NB4 (cell line): ENCODE results near the gene TSPAN11.

Source experiments
- DNase-seq: peaks from one replicate; pipeline ENCODE4 v3.0.0; 2010; ENCODE audit warnings: low read depth
- H3K4me3 ChIP-seq: one replicate; pipeline ENCODE4 v1.5.1; 2011; ENCODE audit warnings: mild to moderate bottlenecking, low read depth, low read length, moderate library complexity
- MYC ChIP-seq: IDR thresholded peaks from 2 replicates; pipeline ENCODE4 v1.6.1; 2011; ENCODE audit warnings: low read depth, low read length
- POLR2A ChIP-seq: IDR thresholded peaks from 2 replicates; pipeline ENCODE4 v1.6.1; 2011; ENCODE audit warnings: mild to moderate bottlenecking; ENCODE audit not compliant: insufficient read length; ENCODE audit errors: extremely low read depth
- TF ChIP-seq, protein P1 (sequence below): IDR thresholded peaks from one replicate; pipeline ENCODE4 v1.5.1; 2012; ENCODE audit warnings: low read depth, low read length
- TF ChIP-seq, protein P2 (sequence below): IDR thresholded peaks from 2 replicates; pipeline ENCODE4 v1.6.1; 2011; ENCODE audit warnings: low read depth, low read length

The TSPAN11 gene

DNA sequence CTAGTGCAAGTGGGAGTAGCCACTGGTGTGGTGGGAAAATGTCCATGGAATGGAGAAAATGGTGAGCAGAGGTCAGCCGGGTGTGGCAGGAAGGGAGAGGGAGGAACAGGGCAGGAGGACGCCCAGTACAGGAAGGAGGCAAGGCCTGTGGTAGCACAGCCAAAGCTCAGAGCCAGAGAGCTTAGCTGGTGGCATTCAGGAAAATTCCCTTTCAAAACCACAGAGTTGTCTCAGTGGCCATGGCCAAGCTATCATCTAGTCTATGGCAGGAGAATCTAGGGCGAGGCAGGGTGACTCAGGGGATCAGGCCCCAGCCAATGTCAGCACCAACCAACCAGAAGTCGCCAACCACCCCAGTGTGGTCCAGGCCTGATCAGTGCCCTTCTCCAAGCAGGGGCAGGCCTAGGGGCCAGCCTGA lies 79.4 kb downstream of the TSPAN11 start:
- TF ChIP-seq, protein P1, sequence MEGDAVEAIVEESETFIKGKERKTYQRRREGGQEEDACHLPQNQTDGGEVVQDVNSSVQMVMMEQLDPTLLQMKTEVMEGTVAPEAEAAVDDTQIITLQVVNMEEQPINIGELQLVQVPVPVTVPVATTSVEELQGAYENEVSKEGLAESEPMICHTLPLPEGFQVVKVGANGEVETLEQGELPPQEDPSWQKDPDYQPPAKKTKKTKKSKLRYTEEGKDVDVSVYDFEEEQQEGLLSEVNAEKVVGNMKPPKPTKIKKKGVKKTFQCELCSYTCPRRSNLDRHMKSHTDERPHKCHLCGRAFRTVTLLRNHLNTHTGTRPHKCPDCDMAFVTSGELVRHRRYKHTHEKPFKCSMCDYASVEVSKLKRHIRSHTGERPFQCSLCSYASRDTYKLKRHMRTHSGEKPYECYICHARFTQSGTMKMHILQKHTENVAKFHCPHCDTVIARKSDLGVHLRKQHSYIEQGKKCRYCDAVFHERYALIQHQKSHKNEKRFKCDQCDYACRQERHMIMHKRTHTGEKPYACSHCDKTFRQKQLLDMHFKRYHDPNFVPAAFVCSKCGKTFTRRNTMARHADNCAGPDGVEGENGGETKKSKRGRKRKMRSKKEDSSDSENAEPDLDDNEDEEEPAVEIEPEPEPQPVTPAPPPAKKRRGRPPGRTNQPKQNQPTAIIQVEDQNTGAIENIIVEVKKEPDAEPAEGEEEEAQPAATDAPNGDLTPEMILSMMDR: no peak
- TF ChIP-seq, protein P2, sequence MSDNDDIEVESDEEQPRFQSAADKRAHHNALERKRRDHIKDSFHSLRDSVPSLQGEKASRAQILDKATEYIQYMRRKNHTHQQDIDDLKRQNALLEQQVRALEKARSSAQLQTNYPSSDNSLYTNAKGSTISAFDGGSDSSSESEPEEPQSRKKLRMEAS: no peak
- no peak for TF ChIP-seq MYC
- TF ChIP-seq POLR2A: no peak
- DNase-seq: no peak
- no peak overlapping the region for H3K4me3 ChIP-seq

DNA sequence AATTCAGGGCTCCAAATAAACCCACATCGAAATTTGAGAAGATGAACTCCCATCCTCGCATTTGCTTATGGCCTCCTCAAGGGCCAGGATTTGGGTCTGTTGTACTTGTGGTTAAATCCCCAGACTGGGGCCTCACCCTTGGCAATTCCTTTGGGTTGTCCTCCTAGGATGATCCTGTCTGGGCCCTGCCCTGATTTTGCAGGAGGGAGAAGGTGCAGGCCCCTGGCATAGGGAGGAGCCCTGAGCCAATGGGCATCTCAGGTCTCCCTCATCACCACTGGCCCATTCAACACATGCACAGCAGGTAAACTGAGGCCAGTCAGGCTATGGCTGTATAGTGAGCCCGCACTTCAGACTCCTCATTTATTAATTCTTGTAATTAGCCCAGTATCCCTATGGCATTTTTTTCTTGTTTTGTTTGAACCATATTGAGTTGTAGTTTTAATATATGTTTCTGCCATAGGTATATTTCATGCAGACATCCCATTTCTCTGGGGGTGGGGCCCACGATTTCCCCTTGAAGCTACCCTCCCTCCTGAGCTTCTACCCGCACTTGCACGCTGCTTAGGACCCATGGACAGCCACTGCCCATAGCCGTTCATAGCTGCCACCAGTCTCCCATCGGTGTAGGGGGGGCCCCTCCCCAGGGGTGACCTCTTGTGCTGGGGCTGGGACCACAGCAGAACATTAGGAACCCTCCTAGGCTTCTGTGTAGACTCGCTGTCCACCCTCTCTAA lies 80.0 kb downstream of the TSPAN11 start:
- H3K4me3 ChIP-seq: no peak overlapping the region
- DNase-seq: no peak
- TF ChIP-seq, protein P1: no peak
- TF ChIP-seq POLR2A: no peak
- no peak for TF ChIP-seq MYC
- TF ChIP-seq, protein P2: no peak

DNA sequence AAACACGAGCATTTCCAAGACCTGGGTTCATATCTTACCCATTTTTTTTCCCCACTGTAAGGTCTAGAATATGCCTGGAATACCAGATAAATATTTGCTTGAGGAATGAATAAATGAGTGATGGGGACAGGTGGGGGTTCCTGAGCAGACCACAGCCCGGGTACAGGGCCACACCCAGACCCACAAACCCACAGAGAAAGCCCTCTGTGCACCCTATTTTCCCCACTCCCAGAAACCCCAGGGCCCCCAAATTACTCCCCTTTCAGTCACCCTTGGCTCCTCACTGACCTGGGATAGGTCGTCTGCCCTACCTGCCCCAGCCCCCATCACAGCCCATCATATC lies 80.6 kb downstream of the TSPAN11 start:
- no peak for DNase-seq

DNA sequence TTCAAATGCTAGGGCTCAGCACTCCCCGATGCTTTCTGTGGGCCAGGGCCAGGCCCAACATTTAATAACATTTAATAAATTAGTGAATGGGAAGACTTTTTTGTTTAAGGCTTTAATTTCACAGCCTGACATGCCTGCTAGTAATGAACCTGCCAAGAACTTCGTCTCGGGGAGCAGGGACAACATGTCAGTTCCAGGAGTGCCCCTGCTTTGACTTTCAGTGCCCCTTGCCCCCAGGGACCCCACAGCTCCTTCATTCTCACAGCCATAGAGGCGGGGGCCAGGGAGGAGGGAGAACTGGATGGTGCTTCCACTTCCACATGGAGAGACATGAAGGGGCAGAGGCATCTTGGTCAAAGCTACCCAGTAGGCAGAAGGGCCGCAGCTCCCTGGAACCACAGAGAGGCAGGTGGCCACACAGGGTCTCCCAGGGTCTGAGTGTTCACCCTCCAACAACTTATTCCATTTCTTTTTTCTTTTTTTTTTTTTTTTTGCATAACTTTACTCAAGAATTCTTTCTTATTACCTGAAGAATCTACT lies 81.2 kb downstream of the TSPAN11 start:
- no peak for DNase-seq
- H3K4me3 ChIP-seq: no peak overlapping the region
- TF ChIP-seq, protein P2: no peak
- TF ChIP-seq POLR2A (no peak), MYC (no peak)
- TF ChIP-seq, protein P1: no peak

More for the DNA sequence above, 80.6 kb downstream of the TSPAN11 start:
- TF ChIP-seq POLR2A: no peak
- no peak overlapping the region for H3K4me3 ChIP-seq

DNA sequence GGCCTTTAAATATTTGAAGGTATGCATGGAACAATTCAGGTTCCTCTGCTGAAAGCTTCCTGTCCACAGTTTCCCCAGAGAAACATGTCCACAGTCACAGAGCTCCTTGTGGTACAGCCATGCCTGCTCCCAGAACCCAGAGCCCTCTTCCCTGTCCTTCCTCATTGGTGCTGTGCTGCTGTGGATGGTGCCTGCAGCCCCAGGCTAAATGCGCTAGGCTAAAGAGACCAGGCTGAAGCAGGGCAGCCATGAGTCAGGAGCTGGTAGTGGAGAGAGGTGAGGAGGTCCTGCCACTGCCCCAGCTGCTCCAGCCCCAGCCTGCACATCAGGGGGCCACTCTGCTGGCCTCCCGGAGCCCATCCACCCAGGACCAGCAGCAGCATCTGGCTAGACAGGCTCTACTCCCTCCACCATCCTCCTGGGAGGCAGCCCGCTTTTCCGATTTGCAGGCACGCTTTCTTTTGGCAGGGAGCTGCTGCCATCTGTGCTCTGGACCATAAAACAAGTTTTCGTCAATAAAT lies 81.8 kb downstream of the TSPAN11 start:
- TF ChIP-seq MYC (no peak), POLR2A (no peak)
- TF ChIP-seq, protein P1: no peak
- H3K4me3 ChIP-seq: no peak overlapping the region
- DNase-seq: no peak

DNA sequence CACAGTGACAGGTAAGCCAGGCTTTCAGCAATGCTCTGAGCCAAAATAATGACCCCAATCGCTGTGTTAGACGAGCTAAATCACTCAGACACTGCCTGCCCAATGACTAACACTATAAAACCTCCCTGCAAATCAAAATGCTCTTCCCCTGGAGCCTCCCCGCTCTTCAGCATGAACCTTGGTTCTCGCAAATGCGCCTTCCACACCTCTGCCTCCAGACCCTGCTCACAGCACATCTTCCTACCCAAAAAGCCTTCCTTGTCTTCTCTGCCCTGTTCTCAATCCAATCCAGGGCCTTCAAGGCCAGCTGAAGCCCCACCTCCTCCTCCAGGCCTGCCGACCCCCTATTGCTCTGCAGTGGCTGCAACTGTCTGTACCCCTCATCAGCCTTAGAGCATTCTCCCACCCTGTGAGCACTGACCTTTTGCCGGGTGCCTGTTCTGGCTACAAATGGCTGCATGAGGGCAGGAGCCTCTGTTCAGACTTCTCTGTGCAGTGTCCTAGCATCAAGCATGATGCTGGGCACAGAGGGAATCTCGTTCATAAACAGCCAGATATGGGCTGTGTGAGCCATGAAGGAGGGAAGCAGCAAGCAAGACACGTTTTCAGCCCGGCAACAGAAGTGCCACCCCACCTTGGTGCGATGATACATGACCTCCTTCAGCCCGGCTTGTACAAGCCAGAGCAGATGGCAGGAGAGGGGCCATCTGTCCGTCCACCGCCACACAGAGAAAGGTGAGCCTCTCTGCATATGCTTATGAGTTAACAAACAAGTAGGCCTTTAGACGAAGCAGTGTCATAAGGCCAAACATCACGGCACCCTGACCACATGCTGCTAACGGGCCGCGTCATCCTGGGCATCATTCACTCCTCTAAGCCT lies 82.7 kb downstream of the TSPAN11 start:
- no peak overlapping the region for H3K4me3 ChIP-seq
- no peak for DNase-seq
- no peak for TF ChIP-seq MYC
- TF ChIP-seq, protein P1: no peak
- TF ChIP-seq, protein P2: no peak
- no peak for TF ChIP-seq POLR2A
